Myocyte (in vitro differentiated cells): ENCODE data around the gene MRPL1. TPM values are rescaled to one million over a fixed set of nuclear protein-coding genes. Genes with fewer than 3 reads are reported as not detected.
A peak's percentile ranks its signal among the peaks of the same experiment; 100 is the strongest.
"Not testable (repeated sequence)": the region's sequence is repeated elsewhere in the genome, so short reads cannot be mapped to it uniquely, and the experiment has no call there.

ENCODE experiments used
- DNase-seq: peaks from one replicate; pipeline ENCODE4 v3.0.0-alpha.2; 2012; ENCODE audit warnings: low read depth
- total RNA-seq: library from RNA; depleted of rRNA; stranded (reverse); fragments of >200 nt; gene quantifications from 2 replicates; pipeline ENCODE4 v1.2.3, GENCODE V29; 2014

MRPL1 gene
- total RNA-seq, 1 donor from 2014 or later, result 32.9 TPM

DNA sequence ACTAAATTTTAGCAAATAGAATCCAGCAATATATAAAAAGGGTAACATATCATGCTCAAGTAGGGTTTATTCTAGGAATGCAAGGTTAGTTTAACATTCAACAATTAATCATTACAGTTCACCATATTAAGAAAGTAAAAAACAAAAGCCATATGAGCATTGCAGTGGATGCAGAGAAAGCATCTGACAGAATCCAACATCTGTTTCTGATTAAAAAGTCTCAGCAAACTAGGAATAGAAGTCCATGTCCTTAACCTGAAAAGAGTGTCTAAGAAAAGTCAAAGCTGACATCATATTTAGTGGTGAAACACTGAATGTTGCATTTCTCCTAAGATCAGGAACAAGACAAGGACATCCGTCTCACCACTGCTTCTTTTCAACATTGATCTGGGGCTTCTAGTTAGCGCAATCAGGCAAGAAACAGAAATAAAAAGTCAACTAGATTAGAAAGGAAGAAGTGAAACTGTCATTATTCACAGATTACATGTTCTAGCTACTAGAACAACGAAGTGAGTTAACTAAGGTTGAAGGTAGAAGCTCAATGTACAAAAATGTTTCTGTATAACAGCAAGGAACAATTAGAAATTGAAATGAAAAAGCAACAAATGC is 49.3 kb downstream of the MRPL1 start:
- DNase-seq, result no peak

DNA sequence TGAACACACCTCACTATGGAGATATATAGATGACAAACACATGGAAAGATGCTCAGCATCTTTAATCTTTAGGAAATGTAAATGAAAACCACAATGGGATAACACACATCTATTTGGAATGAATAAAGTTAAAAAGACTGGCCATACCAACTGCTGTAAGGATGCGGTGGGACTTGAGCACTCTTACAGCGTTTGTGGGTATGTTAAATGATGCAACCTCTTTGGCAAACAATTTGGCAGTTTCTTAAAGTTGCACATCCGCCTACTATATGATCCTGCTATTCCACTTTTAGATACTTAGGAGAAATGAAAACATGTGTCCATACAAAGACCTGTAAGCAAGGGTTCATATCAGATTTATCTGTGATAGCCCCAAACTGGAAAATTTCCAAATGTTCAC is 50.7 kb downstream of the MRPL1 start:
- DNase-seq, result no peak

DNA sequence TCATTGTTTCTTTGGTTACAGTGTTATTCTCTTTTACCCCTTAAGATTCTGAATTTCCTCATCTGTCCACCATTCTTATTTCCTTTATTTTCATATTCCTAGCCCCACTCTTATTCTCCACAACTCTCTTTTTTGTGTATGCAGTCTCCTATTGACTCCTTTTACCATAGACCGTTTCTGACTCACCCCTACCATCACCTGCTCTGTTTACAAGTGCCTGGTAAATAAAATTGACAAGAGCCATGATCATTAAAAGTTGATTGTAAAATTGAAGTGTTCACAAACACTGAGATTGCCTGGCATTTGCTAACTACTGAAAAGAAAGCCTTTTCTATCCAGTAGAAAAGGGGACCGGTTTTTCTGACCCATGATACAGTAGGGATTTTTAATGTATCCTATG is 54.4 kb downstream of the MRPL1 start:
- DNase-seq, result no peak

- no peak for DNase-seq
Measured at GRCh38 chr4:77917601-77918000, 55.0 kb downstream of the MRPL1 start.

GRCh38 chr4:77920371-77920770 is 57.7 kb downstream of the MRPL1 start:
- no peak for DNase-seq

GRCh38 chr4:77921701-77922100 is 59.1 kb downstream of the MRPL1 start:
- peak; percentile 9 for DNase-seq

GRCh38 chr4:77922158-77923094 is 59.8 kb downstream of the MRPL1 start:
- no peak for DNase-seq

GRCh38 chr4:77927991-77928925 is 65.6 kb downstream of the MRPL1 start:
- DNase-seq, result no peak

DNA sequence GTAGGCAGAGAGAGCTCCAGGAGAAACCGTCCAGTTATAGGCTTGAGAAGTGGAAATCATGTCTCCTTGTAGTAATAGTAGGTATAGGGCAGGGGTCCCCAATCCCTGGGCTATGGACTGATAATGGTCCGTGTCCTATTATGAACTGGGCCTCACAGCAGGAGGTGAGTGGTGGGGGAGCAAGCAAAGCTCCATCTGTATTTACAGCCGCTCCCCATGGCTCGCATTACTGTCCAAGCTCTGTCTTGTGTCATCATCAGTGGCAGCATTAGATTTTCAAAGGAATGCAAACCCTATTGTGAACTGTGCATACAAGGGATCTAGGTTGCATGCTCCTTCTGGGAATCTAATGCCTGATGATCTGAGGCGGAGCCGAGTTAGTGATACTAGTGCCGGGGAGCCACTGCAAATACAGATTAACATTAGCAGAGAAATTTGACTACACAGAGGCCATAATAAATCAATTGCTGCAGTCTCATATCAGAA is 67.6 kb downstream of the MRPL1 start:
- no peak for DNase-seq

GRCh38 chr4:77930876-77931275 is 68.2 kb downstream of the MRPL1 start:
- no peak for DNase-seq

- no peak for DNase-seq
Measured at GRCh38 chr4:77931452-77932135, 69.0 kb downstream of the MRPL1 start.

DNA sequence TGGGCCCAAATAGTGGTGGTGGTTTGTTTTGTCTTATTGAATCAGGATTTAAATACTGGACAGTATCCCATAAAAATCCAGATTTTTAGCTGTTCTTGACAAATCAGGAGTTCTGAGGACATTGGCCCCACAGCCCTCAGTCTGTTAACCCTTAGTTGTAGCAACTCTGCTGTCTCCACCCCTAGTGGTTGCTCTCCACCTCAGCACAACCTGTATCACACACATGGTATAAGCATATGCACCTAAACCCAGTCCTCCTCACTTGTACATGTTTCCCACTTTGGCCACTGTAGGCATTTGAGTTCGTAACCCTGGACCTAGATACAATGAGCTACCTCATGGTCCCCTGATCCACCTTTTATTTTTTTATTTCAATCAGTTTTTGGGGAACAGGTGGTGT is 75.9 kb downstream of the MRPL1 start:
- DNase-seq, result no peak

- not testable (repeated sequence) for DNase-seq
Measured at GRCh38 chr4:77945929-77946328, 83.3 kb downstream of the MRPL1 start.

- no peak for DNase-seq
Measured at GRCh38 chr4:77950203-77950602, 87.6 kb downstream of the MRPL1 start.

DNA sequence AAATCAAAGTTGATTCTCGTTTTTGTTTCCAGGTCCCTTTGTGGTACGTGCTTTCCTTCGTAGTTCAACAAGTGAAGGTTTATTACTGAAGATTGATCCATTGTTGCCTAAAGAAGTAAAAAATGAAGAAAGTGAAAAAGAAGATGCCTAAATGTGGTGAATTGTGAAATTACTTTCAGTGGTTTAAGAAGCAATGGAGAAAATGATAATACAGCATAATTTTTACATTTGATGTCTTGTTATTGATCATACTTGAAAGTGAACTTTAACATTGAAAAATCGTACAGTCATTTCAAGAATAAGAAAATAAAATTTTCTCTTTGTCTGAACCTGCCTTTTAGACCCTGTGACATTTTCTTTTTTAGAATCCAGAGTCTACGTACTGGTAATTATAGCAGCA is 89.8 kb downstream of the MRPL1 start:
- no peak for DNase-seq

- DNase-seq, result no peak
Measured at GRCh38 chr4:77954690-77955089, 92.1 kb downstream of the MRPL1 start.

- DNase-seq, result no peak
Measured at GRCh38 chr4:77956917-77957316, 94.3 kb downstream of the MRPL1 start.

- DNase-seq, result no peak
Measured at GRCh38 chr4:77958897-77959296, 96.3 kb downstream of the MRPL1 start.

- DNase-seq, result peak; percentile 67
Measured at GRCh38 chr4:77959566-77960338, 97.1 kb downstream of the MRPL1 start.

GRCh38 chr4:77960367-77960766 is 97.7 kb downstream of the MRPL1 start:
- DNase-seq, result no peak
